ENCODE data around the gene FDX1.

The FDX1 gene

GRCh38 chr11:110469127-110469526 is 39.4 kb downstream of the FDX1 start:
- no peak for DNase-seq

GRCh38 chr11:110470716-110471115 is 41.0 kb downstream of the FDX1 start:
- DNase-seq: no peak

- DNase-seq: no peak
Observed at GRCh38 chr11:110471371-110471770, 41.6 kb downstream of the FDX1 start.

GRCh38 chr11:110472858-110473257 is 43.1 kb downstream of the FDX1 start:
- DNase-seq: no peak

- no peak for DNase-seq
Observed at GRCh38 chr11:110473706-110474105, 44.0 kb downstream of the FDX1 start.

- DNase-seq: no peak
Observed at GRCh38 chr11:110474578-110474977, 44.8 kb downstream of the FDX1 start.

GRCh38 chr11:110475671-110476070 is 45.9 kb downstream of the FDX1 start:
- no peak for DNase-seq

- no peak for DNase-seq
Observed at GRCh38 chr11:110478410-110478809, 48.7 kb downstream of the FDX1 start.

- peak; percentile 10 for DNase-seq
Observed at GRCh38 chr11:110479108-110480101, 49.7 kb downstream of the FDX1 start.

GRCh38 chr11:110481523-110481922 is 51.8 kb downstream of the FDX1 start:
- DNase-seq: no peak

GRCh38 chr11:110486156-110486555 is 56.4 kb downstream of the FDX1 start:
- no peak for DNase-seq

- DNase-seq: no peak
Observed at GRCh38 chr11:110488446-110488845, 58.7 kb downstream of the FDX1 start.

GRCh38 chr11:110490886-110491285 is 61.1 kb downstream of the FDX1 start:
- no peak for DNase-seq

- DNase-seq: no peak
Observed at GRCh38 chr11:110491577-110492320, 62.0 kb downstream of the FDX1 start.

GRCh38 chr11:110492321-110492685 is 62.6 kb downstream of the FDX1 start:
- no peak for DNase-seq

- DNase-seq: no peak
Observed at GRCh38 chr11:110493346-110493745, 63.6 kb downstream of the FDX1 start.

GRCh38 chr11:110497231-110497978 is 67.7 kb downstream of the FDX1 start:
- DNase-seq: no peak

- DNase-seq: no peak
Observed at GRCh38 chr11:110501428-110501827, 71.7 kb downstream of the FDX1 start.

GRCh38 chr11:110505528-110506284 is 76.0 kb downstream of the FDX1 start:
- no peak for DNase-seq

GRCh38 chr11:110507328-110507727 is 77.6 kb downstream of the FDX1 start:
- no peak for DNase-seq

- DNase-seq: no peak
Observed at GRCh38 chr11:110508786-110509185, 79.0 kb downstream of the FDX1 start.

- peak; percentile 24 for DNase-seq
Observed at GRCh38 chr11:110509472-110509871, 79.7 kb downstream of the FDX1 start.
